Endodermal cell (in vitro differentiated cells): ENCODE data around the gene RBM28. TPM values are rescaled to one million over a fixed set of nuclear protein-coding genes. Genes with fewer than 3 reads are reported as not detected.

Experiments
- DNase-seq: peaks from one replicate; pipeline ENCODE4 v3.0.0-alpha.2; 2017
- H3K27ac ChIP-seq: 2 replicates; pipeline ENCODE4 v1.5.1; 2013; ENCODE audit warnings: mild to moderate bottlenecking, low read depth, low read length, moderate library complexity
- H3K27me3 ChIP-seq: 2 replicates; pipeline ENCODE4 v1.6.1; 2013; ENCODE audit warnings: mild to moderate bottlenecking, low read length, moderate library complexity; ENCODE audit not compliant: insufficient read depth, control insufficient read depth, poor library complexity, severe bottlenecking
- H3K36me3 ChIP-seq: 2 replicates; pipeline ENCODE4 v1.7.0; 2013; ENCODE audit warnings: mild to moderate bottlenecking, low read length, moderate library complexity; ENCODE audit not compliant: control insufficient read depth, insufficient read depth
- H3K4me1 ChIP-seq: one replicate; pipeline ENCODE4 v1.7.0; 2013; ENCODE audit warnings: low read length; ENCODE audit not compliant: control insufficient read depth, insufficient read depth
- H3K4me3 ChIP-seq: 2 replicates; pipeline ENCODE4 v1.5.1; 2013; ENCODE audit warnings: mild to moderate bottlenecking, low read length, moderate library complexity
- H3K9ac ChIP-seq: 2 replicates; pipeline ENCODE4 v1.6.1; 2013; ENCODE audit warnings: mild to moderate bottlenecking, low read length, moderate library complexity; ENCODE audit not compliant: poor library complexity, severe bottlenecking; ENCODE audit errors: extremely low read depth
- H3K9me3 ChIP-seq: 2 replicates; pipeline ENCODE4 v1.6.1; 2013; ENCODE audit warnings: mild to moderate bottlenecking, low read length, moderate library complexity; ENCODE audit not compliant: control insufficient read depth
- H3K27ac Mint-ChIP-seq: 2 replicates; pipeline ENCODE4 v1.8.0; 2020; ENCODE audit warnings: mixed read lengths
- H3K27me3 Mint-ChIP-seq: 2 replicates; pipeline ENCODE4 v1.8.0; 2021; ENCODE audit warnings: mild to moderate bottlenecking, mixed read lengths; ENCODE audit not compliant: insufficient read depth
- H3K36me3 Mint-ChIP-seq: 2 replicates; pipeline ENCODE4 v1.8.0; 2020; ENCODE audit warnings: low read depth, mixed read lengths
- H3K4me1 Mint-ChIP-seq: 2 replicates; pipeline ENCODE4 v1.8.0; 2020; ENCODE audit warnings: mixed read lengths
- H3K4me3 Mint-ChIP-seq: 2 replicates; pipeline ENCODE4 v1.8.0; 2020; ENCODE audit warnings: mild to moderate bottlenecking, moderate library complexity, mixed read lengths
- H3K9me3 Mint-ChIP-seq: 2 replicates; pipeline ENCODE4 v1.8.0; 2020; ENCODE audit warnings: mild to moderate bottlenecking, mixed read lengths
- CTCF ChIP-seq: fragments of 200-600 bp; sonication (generic); conservative IDR thresholded peaks from 2 replicates; pipeline ENCODE4 v1.5.0; 2021; ENCODE audit warnings: antibody characterized with exemption, mild to moderate bottlenecking
- WGBS, 2 experiments: methylation state at CpG; one replicate each; pipeline versions ENCODE4 v1.1.5 to v1.1.7; 2013; ENCODE audit warnings: missing lambda C conversion rate in 2 of 2, mixed read lengths in 1 of 2; ENCODE audit not compliant: insufficient coverage in 1 of 2, insufficient read length in 1 of 2; 5-methylcytosine and 5-hydroxymethylcytosine counted together
- total RNA-seq, 2 donors: library from RNA; stranded (reverse); fragmentation: NEBNext Ultra II Directional in 1 of 2; extraction: Animal tissue kit (Norgen Biotek cat#: 25700) in 1 of 2; gene quantifications; 2 replicates in 1 of 2; 3 replicates in 1 of 2; pipeline ENCODE4 v1.2.1, GENCODE V29; 2021

The RBM28 gene
- total RNA-seq, 2 donors from 2014 or later: 60.1 to 60.9 TPM

DNA sequence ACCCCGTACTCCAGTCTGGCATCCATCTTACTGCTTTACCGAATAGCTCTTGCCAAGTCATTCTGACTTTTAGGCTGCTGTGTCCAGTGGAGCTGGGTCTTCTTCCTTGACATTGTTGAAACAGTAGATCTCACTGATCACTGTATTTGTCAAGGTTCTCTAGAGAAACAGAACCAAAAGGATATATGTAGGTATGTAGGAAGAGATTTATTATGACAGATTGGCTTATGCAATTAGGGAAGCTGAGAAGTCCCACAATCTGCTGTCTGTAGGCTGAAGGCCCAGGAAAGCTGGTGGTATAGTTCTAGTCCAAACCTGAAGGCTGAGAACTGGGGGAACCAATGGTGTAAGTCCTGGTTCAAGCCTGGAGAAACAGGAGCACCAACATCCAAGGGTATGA lies 29.9 kb upstream of the RBM28 start:
- Histone ChIP-seq H3K27me3 (peaks cover 6% of the 10 kb centered on the region), H3K36me3 (no peaks in the 10 kb centered on the region), H3K9me3 (no peaks in the 10 kb centered on the region), H3K9ac (no peak overlapping the region), H3K27ac (no peak overlapping the region), H3K4me1 (no peaks in the 10 kb centered on the region), H3K4me3 (no peak overlapping the region)
- 88 to 91% methylated on average over 2 of the region's 2 CpGs for WGBS, 2 experiments
- Mint-ChIP-seq H3K27ac (no peak overlapping the region), H3K4me3 (no peak overlapping the region), H3K27me3 (peaks cover 42% of the 10 kb centered on the region), H3K4me1 (peaks cover 1% of the 10 kb centered on the region), H3K36me3 (no peaks in the 10 kb centered on the region), H3K9me3 (no peaks in the 10 kb centered on the region)
- TF ChIP-seq CTCF: no peak
- DNase-seq: no peak

GRCh38 chr7:128370491-128370890 lies 26.8 kb upstream of the RBM28 start:
- peaks cover 1% of the 10 kb centered on the region for H3K4me1 Mint-ChIP-seq
- H3K27ac Mint-ChIP-seq: no peak overlapping the region
- Histone ChIP-seq H3K4me1 (no peaks in the 10 kb centered on the region), H3K4me3 (no peak overlapping the region), H3K9ac (no peak overlapping the region), H3K36me3 (no peaks in the 10 kb centered on the region), H3K27me3 (peaks cover 24% of the 10 kb centered on the region), H3K27ac (no peak overlapping the region), H3K9me3 (no peaks in the 10 kb centered on the region)
- 99% methylated on average over 3 of the region's 4 CpGs; no CpG with 5 or more reads in 1 of the 2 experiments for WGBS, 2 experiments
- no peak for TF ChIP-seq CTCF
- no peaks in the 10 kb centered on the region for H3K9me3 Mint-ChIP-seq
- H3K4me3 Mint-ChIP-seq: no peak overlapping the region
- no peak for DNase-seq
- H3K27me3 Mint-ChIP-seq: peaks cover 49% of the 10 kb centered on the region
- no peaks in the 10 kb centered on the region for H3K36me3 Mint-ChIP-seq

GRCh38 chr7:128366986-128367385 lies 23.3 kb upstream of the RBM28 start:
- no peaks in the 10 kb centered on the region for H3K4me1 Mint-ChIP-seq
- H3K27ac ChIP-seq: no peak overlapping the region
- no peaks in the 10 kb centered on the region for H3K36me3 ChIP-seq
- peaks cover 59% of the 10 kb centered on the region for H3K27me3 ChIP-seq
- no peak overlapping the region for H3K27ac Mint-ChIP-seq
- no peaks in the 10 kb centered on the region for H3K36me3 Mint-ChIP-seq
- no peaks in the 10 kb centered on the region for H3K4me1 ChIP-seq
- H3K27me3 Mint-ChIP-seq: peaks cover 70% of the 10 kb centered on the region
- no peaks in the 10 kb centered on the region for H3K9me3 Mint-ChIP-seq
- no peak overlapping the region for H3K4me3 Mint-ChIP-seq
- DNase-seq: no peak
- no peaks in the 10 kb centered on the region for H3K9me3 ChIP-seq
- H3K4me3 ChIP-seq: no peak overlapping the region
- no peak for TF ChIP-seq CTCF
- H3K9ac ChIP-seq: no peak overlapping the region
